NB4 (cell line): ENCODE results near the gene AMFR.

Experiments
- MYC ChIP-seq: IDR thresholded peaks from 2 replicates; pipeline ENCODE4 v1.6.1; 2011; ENCODE audit warnings: low read depth, low read length
- POLR2A ChIP-seq: IDR thresholded peaks from 2 replicates; pipeline ENCODE4 v1.6.1; 2011; ENCODE audit warnings: mild to moderate bottlenecking; ENCODE audit not compliant: insufficient read length; ENCODE audit errors: extremely low read depth
- TF ChIP-seq, protein P1 (sequence below): IDR thresholded peaks from one replicate; pipeline ENCODE4 v1.5.1; 2012; ENCODE audit warnings: low read depth, low read length
- TF ChIP-seq, protein P2 (sequence below): IDR thresholded peaks from 2 replicates; pipeline ENCODE4 v1.6.1; 2011; ENCODE audit warnings: low read depth, low read length

DNA sequence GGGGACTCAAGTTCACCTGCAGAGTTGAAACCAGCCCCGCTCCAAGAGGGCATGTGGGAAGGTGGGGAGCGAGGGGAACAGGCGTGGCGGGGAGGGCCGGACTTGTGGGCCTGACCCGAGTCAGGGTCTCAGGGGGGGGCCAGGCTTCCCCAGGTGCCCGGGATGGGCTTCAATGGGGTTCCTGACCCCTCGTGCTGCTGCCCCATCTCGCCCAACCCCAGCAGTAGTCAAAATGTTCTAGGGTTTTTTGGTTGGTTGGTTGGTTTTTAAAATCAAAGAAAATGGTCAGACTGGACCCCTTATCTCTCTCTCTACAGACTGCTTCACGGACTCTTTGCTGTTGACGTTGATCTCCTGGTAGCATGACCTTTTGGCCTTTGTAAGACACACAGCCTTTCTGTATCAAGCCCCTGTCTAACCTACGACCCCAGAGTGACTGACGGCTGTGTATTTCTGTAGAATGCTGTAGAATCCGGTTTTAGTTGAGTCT is 69.5 kb downstream of the AMFR start:
- TF ChIP-seq, protein P1, sequence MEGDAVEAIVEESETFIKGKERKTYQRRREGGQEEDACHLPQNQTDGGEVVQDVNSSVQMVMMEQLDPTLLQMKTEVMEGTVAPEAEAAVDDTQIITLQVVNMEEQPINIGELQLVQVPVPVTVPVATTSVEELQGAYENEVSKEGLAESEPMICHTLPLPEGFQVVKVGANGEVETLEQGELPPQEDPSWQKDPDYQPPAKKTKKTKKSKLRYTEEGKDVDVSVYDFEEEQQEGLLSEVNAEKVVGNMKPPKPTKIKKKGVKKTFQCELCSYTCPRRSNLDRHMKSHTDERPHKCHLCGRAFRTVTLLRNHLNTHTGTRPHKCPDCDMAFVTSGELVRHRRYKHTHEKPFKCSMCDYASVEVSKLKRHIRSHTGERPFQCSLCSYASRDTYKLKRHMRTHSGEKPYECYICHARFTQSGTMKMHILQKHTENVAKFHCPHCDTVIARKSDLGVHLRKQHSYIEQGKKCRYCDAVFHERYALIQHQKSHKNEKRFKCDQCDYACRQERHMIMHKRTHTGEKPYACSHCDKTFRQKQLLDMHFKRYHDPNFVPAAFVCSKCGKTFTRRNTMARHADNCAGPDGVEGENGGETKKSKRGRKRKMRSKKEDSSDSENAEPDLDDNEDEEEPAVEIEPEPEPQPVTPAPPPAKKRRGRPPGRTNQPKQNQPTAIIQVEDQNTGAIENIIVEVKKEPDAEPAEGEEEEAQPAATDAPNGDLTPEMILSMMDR, result no peak
- TF ChIP-seq, protein P2, sequence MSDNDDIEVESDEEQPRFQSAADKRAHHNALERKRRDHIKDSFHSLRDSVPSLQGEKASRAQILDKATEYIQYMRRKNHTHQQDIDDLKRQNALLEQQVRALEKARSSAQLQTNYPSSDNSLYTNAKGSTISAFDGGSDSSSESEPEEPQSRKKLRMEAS, result no peak
- TF ChIP-seq POLR2A (no peak), MYC (no peak)
